HepG2 (cell line): Measurements from ENCODE around the gene SMLR1. TPM values are rescaled to one million over a fixed set of nuclear protein-coding genes. Genes with fewer than 3 reads are reported as not detected.

Experiments used
- ATAC-seq: fragments of 200-7000 bp; cut with Tn5 transposase; 3 replicates; pipeline ENCODE4 v1.9.1; 2020; ENCODE audit warnings: mild to moderate bottlenecking, moderate library complexity
- BruUV-seq: library from RNA; stranded (reverse); fragments of 400-500 nt; replicated peaks from 2 replicates; lab custom pipeline; 2021; lab: Mats Ljungman, UMichigan
- CTCF ChIA-PET: fragments of 300-600 bp; formaldehyde crosslinking; extraction: SDS; loops from one replicate; lab custom pipeline; 2021; ENCODE audit warnings: low total read pairs, inconsistent platforms, low intra/inter-chr PET ratio; lab: Yijun Ruan, JAX
- POLR2A ChIA-PET: fragments of 350-600 bp; sonication (Branson Sonifier 250); formaldehyde crosslinking; loops from one replicate; lab custom pipeline; 2020; ENCODE audit warnings: antibody characterized with exemption, inconsistent platforms; lab: Yijun Ruan, JAX
- DNase-seq: peaks from one replicate; pipeline ENCODE4 v3.0.0-alpha.2; 2015; ENCODE audit warnings: low spot score
- FAIRE-seq: peaks from 3 replicates; lab custom pipeline; 2011; peaks lifted over from hg19 to GRCh38; lab: Jason Lieb, UNC
- H2AFZ ChIP-seq: one replicate; pipeline ENCODE4 v1.6.1; 2011; ENCODE audit warnings: low read length, inconsistent platforms
- H3K27ac ChIP-seq: fragments of 300-600 bp; 3 replicates; pipeline ENCODE4 v1.8.0; 2011; ENCODE audit warnings: mixed run types, mild to moderate bottlenecking, mixed read lengths, low read length, inconsistent platforms; ENCODE audit not compliant: insufficient read depth; ENCODE audit errors: extremely low read length
- H3K27me3 ChIP-seq, 2 experiments: fragments of 200-600 bp in 1 of 2; 2 replicates in 1 of 2; 3 replicates in 1 of 2; pipeline versions ENCODE4 v1.6.0 to v1.8.0; 2011; ENCODE audit warnings: low read length in 2 of 2, mild to moderate bottlenecking in 2 of 2, moderate library complexity in 2 of 2, inconsistent platforms in 1 of 2; ENCODE audit not compliant: insufficient read depth in 2 of 2, control insufficient read depth in 1 of 2
- H3K36me3 ChIP-seq, 2 experiments: fragments of 200-600 bp in 1 of 2; replicated peaks in 1 of 2; 2 replicates in 1 of 2; 3 replicates in 1 of 2; pipeline versions ENCODE4 v1.5.1 to v1.8.0; 2011; ENCODE audit warnings: low read length in 2 of 2, inconsistent platforms in 1 of 2; ENCODE audit not compliant: insufficient read depth in 2 of 2, control insufficient read depth in 1 of 2
- H3K4me1 ChIP-seq: 2 replicates; pipeline ENCODE4 v1.5.1; 2012; ENCODE audit warnings: low read length, inconsistent platforms; ENCODE audit not compliant: insufficient read depth
- H3K4me2 ChIP-seq: 2 replicates; pipeline ENCODE4 v1.6.0; 2011; ENCODE audit warnings: low read depth, low read length, inconsistent platforms
- H3K4me3 ChIP-seq, 3 experiments: fragments of 200-600 bp in 1 of 3; sonication (generic), shearing (Covaris generic) in 1 of 3; replicated peaks in 1 of 3; 2 replicates each; pipeline ENCODE4 v1.5.1; 2011 to 2016; ENCODE audit warnings: low read length in 3 of 3, inconsistent platforms in 2 of 3, low read depth in 2 of 3, mild to moderate bottlenecking in 2 of 3, control low read depth in 1 of 3, mixed read lengths in 1 of 3; ENCODE audit not compliant: insufficient read depth in 1 of 3
- H3K79me2 ChIP-seq: one replicate; pipeline ENCODE4 v1.6.1; 2011; ENCODE audit warnings: low read length, inconsistent platforms; ENCODE audit not compliant: insufficient read depth
- H3K9ac ChIP-seq: 2 replicates; pipeline ENCODE4 v1.6.0; 2011; ENCODE audit warnings: mild to moderate bottlenecking, low read depth, low read length, inconsistent platforms; ENCODE audit not compliant: insufficient read depth
- H3K9me3 ChIP-seq: 2 replicates; pipeline ENCODE4 v1.5.1; 2012; ENCODE audit warnings: mild to moderate bottlenecking, low read length
- H4K20me1 ChIP-seq: 2 replicates; pipeline ENCODE4 v1.6.0; 2011; ENCODE audit warnings: inconsistent platforms, mild to moderate bottlenecking, low read length, moderate library complexity; ENCODE audit not compliant: insufficient read depth
- HINFP ChIP-seq: sonication (generic); formaldehyde crosslinking; IDR thresholded peaks from 2 replicates; pipeline ENCODE4 v1.4.0; 2020; ENCODE audit warnings: low read depth, mild to moderate bottlenecking, missing genetic modification reagents
- HNRNPLL ChIP-seq: fragments of 200-400 bp; formaldehyde crosslinking; IDR thresholded peaks from 2 replicates; pipeline ENCODE4 v1.6.1; 2017; ENCODE audit warnings: mild to moderate bottlenecking, low read depth, low read length; ENCODE audit not compliant: poor library complexity, severe bottlenecking
- KAT8 ChIP-seq: IDR thresholded peaks from 2 replicates; pipeline ENCODE4 v1.6.1; 2016; ENCODE audit warnings: missing genetic modification reagents, missing compliant biosample characterization
- MEF2D ChIP-seq: sonication (generic); formaldehyde crosslinking; IDR thresholded peaks from 2 replicates; pipeline ENCODE4 v1.5.1; 2020; ENCODE audit warnings: mild to moderate bottlenecking, missing genetic modification reagents
- RBM22 ChIP-seq: fragments of 200-400 bp; formaldehyde crosslinking; optimal IDR thresholded peaks from 2 replicates; pipeline ENCODE3; 2017; ENCODE audit warnings: mild to moderate bottlenecking, low read length, moderate library complexity
- THYN1 ChIP-seq: sonication (generic); formaldehyde crosslinking; IDR thresholded peaks from 2 replicates; pipeline ENCODE4 v1.8.1; 2023; ENCODE audit warnings: low read depth, mild to moderate bottlenecking, moderate library complexity, missing genetic modification reagents, borderline replicate concordance
- ZBTB38 ChIP-seq: sonication (generic); formaldehyde crosslinking; IDR thresholded peaks from 2 replicates; pipeline ENCODE4 v1.5.1; 2020; ENCODE audit warnings: mild to moderate bottlenecking, missing genetic modification reagents
- ZNF281 ChIP-seq: sonication (generic); formaldehyde crosslinking; IDR thresholded peaks from 2 replicates; pipeline ENCODE4 v1.4.0; 2020; ENCODE audit warnings: missing genetic modification reagents, borderline replicate concordance
- ZNF501 ChIP-seq: sonication (generic); formaldehyde crosslinking; IDR thresholded peaks from 2 replicates; pipeline ENCODE4 v1.5.1; 2020; ENCODE audit warnings: mild to moderate bottlenecking, moderate library complexity, missing genetic modification reagents
- WGBS: methylation state at CpG from one replicate; pipeline ENCODE4 v1.1.6; 2017; ENCODE audit warnings: low lambda C conversion rate; 5-methylcytosine and 5-hydroxymethylcytosine counted together
- in situ Hi-C: cut with HindIII; loops from 2 replicates; pipeline ENCODE4 v1.10.0; 2017; ENCODE audit warnings: low pct_unique_long_range_greater_than_20kb; ENCODE audit not compliant: extremely low pct_ligation_motif_present
- intact Hi-C: fragments of 100-400 bp; cut with micrococcal nuclease; formaldehyde crosslinking; loops from one replicate; pipeline ENCODE4 v1.10.0; 2022; ENCODE audit not compliant: unreplicated experiment
- polyA plus RNA-seq, 8 experiments: library from polyadenylated mRNA; depleted of rRNA in 3 of 8; stranded (reverse) in 7 of 8; unstranded in 1 of 8; fragments of >200 nt; fragmentation: Illumina TruSeq in 4 of 8; extraction: Trizol in 4 of 8; gene quantifications; 2 replicates each; pipeline versions ENCODE4 v1.2.1 to v1.2.3, GENCODE V29; 2011 to 2016; ENCODE audit warnings: low read depth in 4 of 8, missing spikeins in 1 of 8, mixed read lengths in 1 of 8; ENCODE audit not compliant: insufficient read depth in 1 of 8
- total RNA-seq, 5 experiments: library from RNA; depleted of rRNA; stranded (reverse); fragments of >200 nt; fragmentation: Illumina TruSeq; extraction: Trizol; gene quantifications; 2 replicates each; pipeline ENCODE4 v1.2.3, GENCODE V29; 2016; ENCODE audit warnings: low read depth in 1 of 5
- TF ChIP-seq, protein P1 (sequence below): sonication (generic); formaldehyde crosslinking; IDR thresholded peaks from 2 replicates; pipeline ENCODE4 v1.4.0; 2020; ENCODE audit warnings: missing genetic modification reagents
- TF ChIP-seq, protein P2 (sequence below): sonication (generic); formaldehyde crosslinking; IDR thresholded peaks from 2 replicates; pipeline ENCODE4 v1.4.0; 2020; ENCODE audit warnings: missing genetic modification reagents, mild to moderate bottlenecking, borderline replicate concordance

The SMLR1 gene
- total and polyA plus RNA-seq, 2 of the 13 experiments (the other 11 are each of a cell fraction or from before 2014, with no cell fraction given): 41.8 to 104 TPM

GRCh38 chr6:130859161-130859867 is 32.1 kb downstream of the SMLR1 start:
- no peak overlapping the region for H2AFZ ChIP-seq
- POLR2A ChIA-PET: interaction anchor here (1.2 to 2.4 kb wide), 2 partner anchors 30 to 32 kb away, joined by 3 to 14 read pairs; partner anchors contain the start of gene SMLR1
- ATAC-seq: no peak
- H3K27me3 ChIP-seq: no peaks in the 10 kb centered on the region
- no peaks in the 10 kb centered on the region for H3K79me2 ChIP-seq
- no peak for DNase-seq
- peaks cover 78% of the 10 kb centered on the region for H3K4me1 ChIP-seq
- H3K4me2 ChIP-seq: peak overlapping the region; percentile 19; the same call in 1 of the 2 replicates
- H3K36me3 ChIP-seq: peaks cover 0 to 1% of the 10 kb centered on the region in 2 experiments; a peak in 2 of 5 replicates
- BruUV-seq: no TSS peak
- no peaks in the 10 kb centered on the region for H4K20me1 ChIP-seq
- CTCF ChIA-PET: no interaction called here
- peak overlapping the region; percentile 50 for H3K27ac ChIP-seq
- intact Hi-C loops (no loop called here), in situ Hi-C loops (no loop called here)
- 85% methylated on average over 11 of the region's 11 CpGs for WGBS
- H3K4me3 ChIP-seq: no peak overlapping the region
- no peak for FAIRE-seq
- no peak overlapping the region for H3K9ac ChIP-seq
- H3K9me3 ChIP-seq: peaks cover 4% of the 10 kb centered on the region; the same call in 1 of the 2 replicates
- TF ChIP-seq, protein P1, sequence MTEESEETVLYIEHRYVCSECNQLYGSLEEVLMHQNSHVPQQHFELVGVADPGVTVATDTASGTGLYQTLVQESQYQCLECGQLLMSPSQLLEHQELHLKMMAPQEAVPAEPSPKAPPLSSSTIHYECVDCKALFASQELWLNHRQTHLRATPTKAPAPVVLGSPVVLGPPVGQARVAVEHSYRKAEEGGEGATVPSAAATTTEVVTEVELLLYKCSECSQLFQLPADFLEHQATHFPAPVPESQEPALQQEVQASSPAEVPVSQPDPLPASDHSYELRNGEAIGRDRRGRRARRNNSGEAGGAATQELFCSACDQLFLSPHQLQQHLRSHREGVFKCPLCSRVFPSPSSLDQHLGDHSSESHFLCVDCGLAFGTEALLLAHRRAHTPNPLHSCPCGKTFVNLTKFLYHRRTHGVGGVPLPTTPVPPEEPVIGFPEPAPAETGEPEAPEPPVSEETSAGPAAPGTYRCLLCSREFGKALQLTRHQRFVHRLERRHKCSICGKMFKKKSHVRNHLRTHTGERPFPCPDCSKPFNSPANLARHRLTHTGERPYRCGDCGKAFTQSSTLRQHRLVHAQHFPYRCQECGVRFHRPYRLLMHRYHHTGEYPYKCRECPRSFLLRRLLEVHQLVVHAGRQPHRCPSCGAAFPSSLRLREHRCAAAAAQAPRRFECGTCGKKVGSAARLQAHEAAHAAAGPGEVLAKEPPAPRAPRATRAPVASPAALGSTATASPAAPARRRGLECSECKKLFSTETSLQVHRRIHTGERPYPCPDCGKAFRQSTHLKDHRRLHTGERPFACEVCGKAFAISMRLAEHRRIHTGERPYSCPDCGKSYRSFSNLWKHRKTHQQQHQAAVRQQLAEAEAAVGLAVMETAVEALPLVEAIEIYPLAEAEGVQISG (CRISPR knock-in tag): no peak
- TF ChIP-seq KAT8: 0 out of 2 replicates have a peak, but pooled peaks have one; percentile 2
- TF ChIP-seq HINFP (CRISPR knock-in tag): no peak
- no peak for TF ChIP-seq HNRNPLL
- 0 out of 2 replicates have a peak, but pooled peaks have one; percentile 48 for TF ChIP-seq ZBTB38 (CRISPR knock-in tag)
- TF ChIP-seq RBM22: no peak
- TF ChIP-seq ZNF281 (CRISPR knock-in tag): no peak
- TF ChIP-seq ZNF501 (CRISPR knock-in tag): peak; percentile 61; the same call in 1 of the 2 replicates
- TF ChIP-seq, protein P2, sequence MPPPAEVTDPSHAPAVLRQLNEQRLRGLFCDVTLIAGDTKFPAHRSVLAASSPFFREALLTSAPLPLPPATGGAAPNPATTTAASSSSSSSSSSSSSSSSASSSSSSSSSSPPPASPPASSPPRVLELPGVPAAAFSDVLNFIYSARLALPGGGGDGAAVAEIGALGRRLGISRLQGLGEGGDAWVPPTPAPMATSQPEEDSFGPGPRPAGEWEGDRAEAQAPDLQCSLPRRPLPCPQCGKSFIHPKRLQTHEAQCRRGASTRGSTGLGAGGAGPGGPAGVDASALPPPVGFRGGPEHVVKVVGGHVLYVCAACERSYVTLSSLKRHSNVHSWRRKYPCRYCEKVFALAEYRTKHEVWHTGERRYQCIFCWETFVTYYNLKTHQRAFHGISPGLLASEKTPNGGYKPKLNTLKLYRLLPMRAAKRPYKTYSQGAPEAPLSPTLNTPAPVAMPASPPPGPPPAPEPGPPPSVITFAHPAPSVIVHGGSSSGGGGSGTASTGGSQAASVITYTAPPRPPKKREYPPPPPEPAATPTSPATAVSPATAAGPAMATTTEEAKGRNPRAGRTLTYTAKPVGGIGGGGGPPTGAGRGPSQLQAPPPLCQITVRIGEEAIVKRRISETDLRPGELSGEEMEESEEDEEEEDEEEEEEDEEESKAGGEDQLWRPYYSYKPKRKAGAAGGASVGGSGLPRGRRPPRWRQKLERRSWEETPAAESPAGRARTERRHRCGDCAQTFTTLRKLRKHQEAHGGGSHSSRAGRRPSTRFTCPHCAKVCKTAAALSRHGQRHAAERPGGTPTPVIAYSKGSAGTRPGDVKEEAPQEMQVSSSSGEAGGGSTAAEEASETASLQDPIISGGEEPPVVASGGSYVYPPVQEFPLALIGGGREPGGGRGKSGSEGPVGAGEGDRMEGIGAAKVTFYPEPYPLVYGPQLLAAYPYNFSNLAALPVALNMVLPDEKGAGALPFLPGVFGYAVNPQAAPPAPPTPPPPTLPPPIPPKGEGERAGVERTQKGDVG (CRISPR knock-in tag): no peak
- TF ChIP-seq THYN1 (CRISPR knock-in tag): no peak
- TF ChIP-seq MEF2D (CRISPR knock-in tag): no peak
